Subcutaneous adipose tissue (tissue), 4 donors: Measurements from ENCODE around the gene CD36. TPM values are rescaled to one million over a fixed set of nuclear protein-coding genes. Genes with fewer than 3 reads are reported as not detected.

Experiments used
- CTCF ChIP-seq: fragments of 450-650 bp; IDR thresholded peaks from one replicate; pipeline ENCODE4 v1.5.1; 2016; ENCODE audit warnings: low read depth, mild to moderate bottlenecking, control low read depth, antibody characterized with exemption, moderate library complexity
- total RNA-seq, 4 donors: library from RNA; depleted of rRNA; stranded (reverse); fragments of >200 nt; gene quantifications; one replicate each; pipeline ENCODE4 v1.1.0, GENCODE V29; 2016

Gene CD36
- total RNA-seq = 1,000 to 10,000 TPM; 2,701 to 6,827 (median 3,389) TPM

- no peak for TF ChIP-seq CTCF
Measured at GRCh38 chr7:80637911-80638765, at the start of gene CD36. Gene CD36 (plus strand): TSS chr7:80638642. CDS start chr7:80646741, 8,099 bp downstream.

GRCh38 chr7:80589631-80590030 lies 48.8 kb upstream of the CD36 start:
- no peak for TF ChIP-seq CTCF

GRCh38 chr7:80591654-80592053 lies 46.8 kb upstream of the CD36 start:
- TF ChIP-seq CTCF = no peak

- no peak for TF ChIP-seq CTCF
Measured at GRCh38 chr7:80593869-80594586, 44.4 kb upstream of the CD36 start.

- TF ChIP-seq CTCF = no peak
Measured at GRCh38 chr7:80596933-80597517, 41.4 kb upstream of the CD36 start.

- no peak for TF ChIP-seq CTCF
Measured at GRCh38 chr7:80597875-80598274, 40.6 kb upstream of the CD36 start.

- no peak for TF ChIP-seq CTCF
Measured at GRCh38 chr7:80600046-80600445, 38.4 kb upstream of the CD36 start.
